Measurements from ENCODE around the gene ATF2. TPM values are rescaled to one million over a fixed set of nuclear protein-coding genes. Genes with fewer than 3 reads are reported as not detected.

ATF2 gene
- total and polyA plus RNA-seq, 2 of the 13 experiments (the other 11 are each of a cell fraction or from before 2014, with no cell fraction given), result 91.6 to 95.1 TPM

- TF ChIP-seq TFE3 (CRISPR knock-in tag; IDR thresholded peaks at IDR 0.05) (no peak), GABPA (IDR thresholded peaks at IDR 0.05; ENCODE audit: low read depth, low read length) (no peak), GABPA (CRISPR knock-in tag; IDR thresholded peaks at IDR 0.05; ENCODE audit: low read depth) (no peak), ZKSCAN5 (CRISPR knock-in tag; IDR thresholded peaks at IDR 0.05) (no peak), SALL1 (CRISPR knock-in tag; IDR thresholded peaks at IDR 0.05) (no peak), ZNF138 (CRISPR knock-in tag; IDR thresholded peaks at IDR 0.05; ENCODE audit: low read depth) (no peak), ZNF276 (CRISPR knock-in tag; IDR thresholded peaks at IDR 0.05; ENCODE audit: low read depth) (no peak), ZNF691 (CRISPR knock-in tag; IDR thresholded peaks at IDR 0.05; ENCODE audit: borderline replicate concordance, low read depth) (no peak), KLF9 (CRISPR knock-in tag; IDR thresholded peaks at IDR 0.05; ENCODE audit: low read depth) (no peak), CENPBD1 (CRISPR knock-in tag; IDR thresholded peaks at IDR 0.05; ENCODE audit: borderline replicate concordance, low read depth) (no peak), SATB2 (CRISPR knock-in tag; IDR thresholded peaks at IDR 0.05) (no peak)
Measured at GRCh38 chr2:175169191-175169590, 1.2 kb upstream of the ATF2 start (continued).

Measured in HepG2 (cell line).